Thyroid gland (tissue), 4 donors: ENCODE results near the gene SASH3.

ENCODE experiments used
- POLR2A ChIP-seq, 2 donors: fragments of 450-650 bp; IDR thresholded peaks; one replicate each; pipeline ENCODE4 v1.6.1; 2017; ENCODE audit warnings: antibody characterized with exemption in 2 of 2, mild to moderate bottlenecking in 2 of 2, moderate library complexity in 1 of 2
- TF ChIP-seq, protein P1 (sequence below), 6 experiments: fragments of 200-600 bp in 3 of 6; fragments of 450-650 bp in 3 of 6; sonication (generic) in 3 of 6; IDR thresholded peaks; one replicate each; pipeline ENCODE4 v1.5.1; 2016 to 2019; ENCODE audit warnings: antibody characterized with exemption in 6 of 6, mild to moderate bottlenecking in 2 of 6, inconsistent platforms in 1 of 6, moderate library complexity in 1 of 6

DNA sequence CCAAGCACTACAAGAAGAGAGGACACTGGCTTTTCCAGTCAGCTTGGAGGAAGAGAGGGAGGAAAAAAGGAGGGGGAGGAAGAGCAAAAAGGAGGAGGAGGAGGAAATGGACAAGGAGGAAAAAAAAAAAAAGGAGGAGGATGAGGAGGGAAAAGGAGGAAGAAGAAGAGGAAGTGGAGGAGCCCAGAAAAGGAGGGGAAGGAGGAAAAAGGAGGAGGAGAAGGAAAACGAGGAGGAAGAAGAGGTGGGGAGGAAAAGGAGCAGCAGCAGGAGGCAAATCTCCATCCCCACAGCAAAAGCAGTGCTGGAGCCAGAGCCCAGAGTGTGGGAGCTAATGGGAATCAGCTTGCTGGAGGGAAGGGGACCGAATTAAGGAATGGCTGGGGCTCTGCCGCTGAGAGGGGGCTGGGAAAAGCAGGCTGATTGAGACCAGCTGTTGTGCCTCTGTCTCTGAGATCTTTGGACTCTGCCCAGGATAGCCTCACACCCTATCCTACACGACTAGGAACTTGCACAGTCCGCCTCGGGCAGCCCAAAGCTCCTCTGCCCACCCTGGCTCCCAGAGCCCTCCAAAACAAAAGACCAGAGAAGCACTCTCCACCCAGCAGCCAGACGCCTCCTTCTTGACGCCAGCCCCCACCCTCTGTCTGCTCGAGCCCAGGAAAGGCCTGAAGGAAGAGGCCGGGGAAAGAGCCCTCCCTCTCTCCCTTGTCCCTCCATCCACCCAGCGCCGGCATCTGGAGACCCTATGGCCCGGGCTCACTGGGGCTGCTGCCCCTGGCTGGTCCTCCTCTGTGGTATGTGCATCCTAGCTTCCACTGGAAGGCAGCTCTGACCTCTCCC, 41.1 kb upstream of the SASH3 start, which contains the start of gene XPNPEP2:
- no peak for TF ChIP-seq POLR2A (IDR thresholded peaks at IDR 0.05)
- TF ChIP-seq, protein P1, sequence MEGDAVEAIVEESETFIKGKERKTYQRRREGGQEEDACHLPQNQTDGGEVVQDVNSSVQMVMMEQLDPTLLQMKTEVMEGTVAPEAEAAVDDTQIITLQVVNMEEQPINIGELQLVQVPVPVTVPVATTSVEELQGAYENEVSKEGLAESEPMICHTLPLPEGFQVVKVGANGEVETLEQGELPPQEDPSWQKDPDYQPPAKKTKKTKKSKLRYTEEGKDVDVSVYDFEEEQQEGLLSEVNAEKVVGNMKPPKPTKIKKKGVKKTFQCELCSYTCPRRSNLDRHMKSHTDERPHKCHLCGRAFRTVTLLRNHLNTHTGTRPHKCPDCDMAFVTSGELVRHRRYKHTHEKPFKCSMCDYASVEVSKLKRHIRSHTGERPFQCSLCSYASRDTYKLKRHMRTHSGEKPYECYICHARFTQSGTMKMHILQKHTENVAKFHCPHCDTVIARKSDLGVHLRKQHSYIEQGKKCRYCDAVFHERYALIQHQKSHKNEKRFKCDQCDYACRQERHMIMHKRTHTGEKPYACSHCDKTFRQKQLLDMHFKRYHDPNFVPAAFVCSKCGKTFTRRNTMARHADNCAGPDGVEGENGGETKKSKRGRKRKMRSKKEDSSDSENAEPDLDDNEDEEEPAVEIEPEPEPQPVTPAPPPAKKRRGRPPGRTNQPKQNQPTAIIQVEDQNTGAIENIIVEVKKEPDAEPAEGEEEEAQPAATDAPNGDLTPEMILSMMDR (IDR thresholded peaks at IDR 0.05) = no peak
